Activated CD4-positive, alpha-beta T cell treated with anti-CD3 and anti-CD28 coated beads for 48 hours (primary cell): Measurements from ENCODE around the gene COPS8.

Experiments
- DNase-seq: peaks from one replicate; pipeline ENCODE4 v3.0.0-alpha.2; 2020

COPS8 gene

GRCh38 chr2:237085248-237086221, at the start of gene COPS8:
Gene COPS8 (plus strand): TSS chr2:237085889. CDS start chr2:237085965, 76 bp downstream.
- DNase-seq = peak; percentile 94

DNA sequence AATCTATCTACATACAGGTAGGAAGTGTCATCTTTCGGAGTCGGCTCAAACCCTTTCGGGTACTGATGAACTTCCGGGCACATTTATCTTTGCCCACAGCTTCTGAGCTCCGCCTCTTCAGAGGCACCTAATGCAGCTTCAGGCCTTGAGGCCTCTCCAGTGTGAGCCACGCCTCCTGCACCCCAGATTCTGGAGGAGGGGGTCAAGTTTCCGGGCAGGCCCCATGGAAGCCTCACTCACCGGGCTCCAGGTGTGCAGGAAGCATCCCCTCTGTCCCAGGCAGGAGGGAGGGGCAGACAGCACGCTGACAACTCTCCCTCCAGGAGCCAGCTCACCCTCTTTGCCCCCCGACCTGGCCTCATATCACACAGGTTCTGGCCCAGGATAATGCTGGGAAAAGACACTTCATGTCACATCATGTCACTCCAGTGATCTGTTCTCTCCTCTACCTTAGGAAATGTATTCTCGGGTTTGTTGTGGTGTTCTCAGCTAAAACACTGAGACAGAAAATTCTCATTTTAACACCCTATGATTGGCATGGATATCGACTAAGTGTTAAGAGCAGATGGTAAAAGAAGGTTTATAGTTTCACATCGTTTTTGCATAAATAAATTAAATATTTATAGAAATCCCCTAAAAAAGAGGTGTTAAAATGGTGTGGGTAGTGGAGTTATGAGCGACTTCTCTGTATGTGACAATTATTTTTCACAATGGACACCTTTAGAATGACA, 46.2 kb upstream of the COPS8 start:
- DNase-seq = no peak

GRCh38 chr2:237041231-237041630, 44.5 kb upstream of the COPS8 start:
- DNase-seq = no peak

DNA sequence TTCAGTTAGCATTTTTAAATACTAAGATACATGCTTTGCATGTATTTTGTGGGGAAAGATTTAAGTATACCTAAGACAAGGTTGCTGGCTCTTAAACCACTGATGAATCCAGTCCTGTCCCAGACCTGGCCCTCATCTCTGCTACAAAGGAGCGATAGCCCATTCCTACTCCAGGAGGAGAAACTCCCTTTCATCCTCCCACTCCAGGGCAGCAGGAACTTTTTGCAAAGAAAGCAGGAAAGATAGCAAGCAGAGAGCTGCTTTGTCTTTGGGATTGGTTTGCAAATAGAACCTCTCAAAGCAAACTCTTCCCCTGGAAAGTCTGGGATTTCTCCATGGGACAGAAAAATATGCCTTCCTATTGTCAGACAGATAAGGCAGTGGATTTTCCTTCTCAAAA, 43.6 kb upstream of the COPS8 start:
- no peak for DNase-seq

DNA sequence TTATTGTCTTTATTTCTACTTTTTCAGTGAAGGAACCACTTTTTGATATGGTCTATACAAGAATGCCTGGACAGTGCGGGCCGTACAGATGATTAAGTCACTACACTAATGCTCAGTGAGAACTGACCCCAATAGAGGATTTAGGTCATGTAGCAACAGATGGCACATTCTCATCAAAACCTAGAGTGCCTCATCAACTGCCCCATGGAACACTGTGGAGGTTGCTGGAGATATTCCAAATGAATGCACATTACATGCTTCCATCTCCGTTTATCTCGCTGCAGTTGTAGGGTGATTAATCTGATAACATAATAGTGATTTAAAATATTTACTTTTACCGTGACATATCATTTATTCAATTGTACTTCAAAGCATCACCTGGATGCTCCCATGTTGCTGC, 41.8 kb upstream of the COPS8 start:
- DNase-seq = no peak

DNA sequence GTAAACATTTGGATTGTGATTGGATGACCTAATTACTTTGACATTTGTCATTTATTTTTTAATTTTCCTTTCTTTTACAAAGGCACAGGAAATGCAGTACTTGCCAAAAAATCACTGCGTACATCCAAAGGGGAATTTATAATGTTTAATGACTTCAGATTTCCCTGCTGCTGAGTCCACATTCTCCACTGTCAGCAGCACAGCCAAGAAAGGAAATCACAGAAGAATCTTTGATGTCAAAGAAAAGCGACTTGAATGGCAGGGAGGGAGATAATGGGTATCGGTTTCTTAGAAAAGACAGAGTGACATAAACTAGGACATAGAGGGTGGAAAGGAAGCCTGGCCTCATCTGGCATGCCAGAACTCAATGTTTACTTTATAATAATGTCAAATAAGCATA, 41.4 kb upstream of the COPS8 start:
- DNase-seq = no peak

GRCh38 chr2:237045449-237045848, 40.2 kb upstream of the COPS8 start:
- no peak for DNase-seq

GRCh38 chr2:237048595-237048994, 37.1 kb upstream of the COPS8 start:
- DNase-seq = no peak

DNA sequence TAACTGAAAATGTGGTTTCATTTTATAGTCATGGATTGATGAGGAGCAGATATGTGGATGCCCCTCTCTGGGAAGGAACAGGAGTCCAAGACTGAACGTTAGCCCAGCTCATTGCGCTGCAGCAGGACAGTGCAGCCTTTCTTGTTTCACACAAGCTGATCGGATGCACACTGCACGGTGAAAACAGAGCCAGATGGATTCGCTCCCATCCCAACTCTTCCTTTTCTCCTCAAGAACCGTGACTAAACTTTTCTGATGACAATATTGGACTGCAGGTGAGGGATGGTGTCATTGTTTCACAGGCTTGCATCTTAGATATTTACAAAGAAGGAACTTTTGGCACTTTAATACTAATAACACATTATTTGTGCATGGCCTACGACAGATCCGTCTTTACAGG, 33.8 kb upstream of the COPS8 start:
- no peak for DNase-seq

- DNase-seq = no peak
Measured at GRCh38 chr2:237053066-237053465, 32.6 kb upstream of the COPS8 start.

GRCh38 chr2:237055386-237056100, 30.1 kb upstream of the COPS8 start:
- no peak for DNase-seq

DNA sequence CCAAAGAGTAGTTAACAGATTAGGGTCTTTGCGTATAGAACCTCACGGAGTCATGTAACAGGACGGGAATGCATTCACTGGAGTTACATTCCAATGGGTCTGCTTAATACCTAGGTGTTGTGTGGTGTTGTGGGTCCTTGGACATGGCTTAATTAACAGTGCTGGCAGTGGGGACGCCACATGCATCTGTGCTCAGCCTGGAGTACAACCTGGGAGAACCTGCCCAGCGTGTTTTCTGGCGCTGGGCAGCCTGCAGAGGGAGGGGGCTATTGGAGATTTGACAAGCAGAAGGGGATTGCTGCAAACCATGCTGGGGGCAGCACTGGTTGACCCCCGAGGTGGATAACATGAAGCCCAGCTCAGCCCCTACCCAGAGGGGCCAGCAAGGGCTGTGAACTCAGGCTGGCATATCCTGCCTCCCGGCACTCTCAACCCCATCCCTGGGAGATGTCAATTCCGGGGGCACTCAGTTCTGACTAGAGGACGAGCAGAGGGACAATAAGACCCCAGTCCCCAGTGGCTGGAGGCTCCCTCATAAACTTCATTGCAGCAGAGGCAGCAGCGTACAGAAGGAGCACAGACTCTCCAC, 29.3 kb upstream of the COPS8 start:
- no peak for DNase-seq

DNA sequence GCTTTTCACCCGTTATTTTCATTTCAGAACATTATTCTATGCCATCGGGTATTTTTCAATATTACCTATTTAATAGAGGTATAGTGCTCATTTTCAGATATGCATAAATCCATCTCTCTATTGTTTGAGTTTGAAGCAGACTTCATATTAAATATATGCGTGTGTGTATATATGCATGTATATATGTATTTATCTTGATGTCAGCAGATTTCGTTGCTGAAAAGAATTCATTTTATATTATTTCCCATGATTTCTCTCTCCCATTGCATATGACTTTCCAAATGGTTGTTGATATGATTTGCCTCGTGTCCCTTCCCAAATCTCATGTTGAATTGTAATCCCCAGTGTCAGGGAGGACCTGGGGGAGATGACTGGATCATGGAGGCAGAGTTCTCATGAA, 28.6 kb upstream of the COPS8 start:
- no peak for DNase-seq

DNA sequence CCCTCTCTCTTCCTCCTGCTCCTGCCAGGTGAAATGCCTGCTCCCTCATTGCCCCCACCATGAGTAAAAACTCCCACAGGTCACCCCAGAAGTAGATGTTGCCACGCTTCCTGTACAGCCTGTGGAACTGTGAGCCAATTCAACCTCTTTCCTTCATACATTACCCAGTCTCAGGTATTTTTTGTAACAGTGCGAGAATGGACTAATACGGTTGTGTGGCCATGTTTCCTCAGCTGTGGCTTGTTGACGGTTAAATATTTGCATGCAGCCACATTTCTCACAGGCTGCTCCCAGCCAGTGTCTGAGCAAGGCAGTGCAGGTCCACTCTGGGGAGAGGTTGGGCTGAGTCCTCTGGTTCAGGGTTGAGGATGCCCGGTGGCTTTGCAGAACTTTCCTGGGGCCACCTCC, 27.8 kb upstream of the COPS8 start:
- DNase-seq = no peak

DNA sequence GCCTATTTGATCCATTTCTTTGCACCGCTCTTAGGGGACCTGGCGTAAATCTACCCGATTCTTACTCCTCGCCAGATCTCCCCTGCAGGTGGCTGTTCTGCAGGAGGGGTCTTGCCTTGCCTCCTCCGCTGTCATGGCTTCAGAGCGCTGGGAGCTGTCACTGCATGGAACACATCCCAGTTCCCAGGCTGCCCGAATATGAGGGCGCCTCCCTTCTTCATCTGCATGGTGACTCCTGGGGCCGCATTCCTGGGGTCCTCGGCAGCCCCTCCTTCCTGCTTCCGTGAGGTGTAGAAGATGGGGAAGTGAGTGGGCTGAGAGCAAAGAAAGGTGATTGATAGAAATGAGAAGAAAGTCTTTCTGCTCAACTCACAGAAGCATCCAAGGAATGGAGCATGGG, 27.3 kb upstream of the COPS8 start:
- DNase-seq = no peak

- peak; percentile 21 for DNase-seq
Measured at GRCh38 chr2:237059155-237059875, 26.4 kb upstream of the COPS8 start.

- DNase-seq = peak; percentile 27
Measured at GRCh38 chr2:237060534-237061312, 25.0 kb upstream of the COPS8 start.

DNA sequence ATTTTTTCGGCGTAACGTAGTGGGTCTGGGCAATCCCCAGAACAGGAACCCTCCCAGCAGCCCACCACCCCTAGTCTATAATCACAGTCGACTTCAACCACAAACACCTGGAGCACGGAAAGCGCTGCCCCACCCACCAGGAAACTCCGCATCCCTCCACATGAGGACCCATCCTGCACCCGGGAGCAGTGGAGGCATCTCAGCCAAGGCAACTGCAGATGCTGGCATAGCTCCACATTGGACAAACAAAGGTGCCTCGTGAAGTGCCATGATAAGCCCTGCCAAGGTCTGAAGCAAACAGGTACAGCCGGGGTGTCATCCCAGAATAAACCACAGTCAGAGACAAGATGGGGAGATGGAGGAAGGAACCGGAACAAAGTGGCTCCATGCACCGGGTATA, 24.3 kb upstream of the COPS8 start:
- no peak for DNase-seq

DNA sequence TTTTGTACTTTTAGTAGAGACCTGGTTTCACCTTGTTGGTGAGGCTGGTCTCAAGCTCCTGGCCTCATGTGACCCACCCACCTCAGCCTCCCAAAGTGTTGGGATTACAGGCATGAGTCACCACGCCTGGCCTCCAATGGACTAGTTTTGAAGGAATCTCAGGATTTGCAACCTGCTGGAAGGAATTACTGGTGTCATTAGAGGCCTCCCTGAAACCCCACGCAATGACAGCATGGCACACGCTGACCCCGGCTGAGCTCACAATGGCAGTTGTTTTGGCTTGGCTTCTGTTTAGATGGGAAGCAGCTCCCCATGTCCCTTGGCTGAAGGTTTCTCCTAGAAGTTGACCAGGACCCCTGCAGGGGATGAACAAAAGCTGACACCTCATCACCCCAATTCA, 23.1 kb upstream of the COPS8 start:
- DNase-seq = no peak

GRCh38 chr2:237064203-237065070, 21.3 kb upstream of the COPS8 start:
- no peak for DNase-seq

DNA sequence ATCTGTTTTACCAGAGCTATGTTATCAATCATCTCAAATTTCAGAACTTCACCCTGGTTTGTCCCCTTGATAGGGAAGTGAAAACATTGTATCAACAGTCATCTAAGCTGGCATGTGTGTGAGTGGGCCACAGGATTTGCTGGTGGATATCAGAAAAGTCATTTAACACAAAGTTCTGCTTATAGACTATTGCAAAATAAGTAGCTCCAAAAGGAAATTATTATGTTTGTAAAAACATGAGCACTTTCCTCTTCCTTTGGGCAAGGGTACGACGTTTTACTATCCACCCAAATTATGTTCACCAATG, 20.7 kb upstream of the COPS8 start:
- DNase-seq = no peak
